Activated naive CD4-positive, alpha-beta T cell treated with anti-CD3 and anti-CD28 coated beads, Interleukin-2, amount 50 U/mL, for 24 hours (primary cell): Measurements from ENCODE around the gene SF3B2.
A peak's percentile ranks its signal among the peaks of the same experiment; 100 is the strongest.
"Not testable (repeated sequence)": the region's sequence is repeated elsewhere in the genome, so short reads cannot be mapped to it uniquely, and the experiment has no call there.

ENCODE experiments used
- H3K27ac Mint-ChIP-seq: one replicate; pipeline ENCODE4 v1.8.0; 2021; ENCODE audit warnings: mild to moderate bottlenecking, mixed read lengths
- H3K27me3 Mint-ChIP-seq: one replicate; pipeline ENCODE4 v1.8.0; 2021; ENCODE audit warnings: mixed read lengths
- H3K36me3 Mint-ChIP-seq: one replicate; pipeline ENCODE4 v1.8.0; 2021; ENCODE audit warnings: mixed read lengths
- H3K4me1 Mint-ChIP-seq: one replicate; pipeline ENCODE4 v1.8.0; 2021; ENCODE audit warnings: mixed read lengths
- H3K4me3 Mint-ChIP-seq: one replicate; pipeline ENCODE4 v1.8.0; 2021; ENCODE audit warnings: mild to moderate bottlenecking, mixed read lengths
- H3K9me3 Mint-ChIP-seq: one replicate; pipeline ENCODE4 v1.8.0; 2021; ENCODE audit warnings: mixed read lengths

The SF3B2 gene

GRCh38 chr11:66073669-66074068 is 21.5 kb downstream of the SF3B2 start:
- peak overlapping the region; percentile 96 for H3K27ac Mint-ChIP-seq
- no peaks in the 10 kb centered on the region for H3K27me3 Mint-ChIP-seq
- H3K9me3 Mint-ChIP-seq: no peaks in the 10 kb centered on the region
- H3K4me3 Mint-ChIP-seq: peak overlapping the region; percentile 51
- peaks cover 78% of the 10 kb centered on the region for H3K4me1 Mint-ChIP-seq
- H3K36me3 Mint-ChIP-seq: peaks cover 17% of the 10 kb centered on the region

- no peaks in the 10 kb centered on the region for H3K27me3 Mint-ChIP-seq
- no peak overlapping the region for H3K27ac Mint-ChIP-seq
- no peaks in the 10 kb centered on the region for H3K9me3 Mint-ChIP-seq
- H3K4me3 Mint-ChIP-seq: no peak overlapping the region
- peaks cover 14% of the 10 kb centered on the region for H3K36me3 Mint-ChIP-seq
- H3K4me1 Mint-ChIP-seq: peaks cover 85% of the 10 kb centered on the region
Observed at GRCh38 chr11:66075273-66075672, 23.1 kb downstream of the SF3B2 start.

DNA sequence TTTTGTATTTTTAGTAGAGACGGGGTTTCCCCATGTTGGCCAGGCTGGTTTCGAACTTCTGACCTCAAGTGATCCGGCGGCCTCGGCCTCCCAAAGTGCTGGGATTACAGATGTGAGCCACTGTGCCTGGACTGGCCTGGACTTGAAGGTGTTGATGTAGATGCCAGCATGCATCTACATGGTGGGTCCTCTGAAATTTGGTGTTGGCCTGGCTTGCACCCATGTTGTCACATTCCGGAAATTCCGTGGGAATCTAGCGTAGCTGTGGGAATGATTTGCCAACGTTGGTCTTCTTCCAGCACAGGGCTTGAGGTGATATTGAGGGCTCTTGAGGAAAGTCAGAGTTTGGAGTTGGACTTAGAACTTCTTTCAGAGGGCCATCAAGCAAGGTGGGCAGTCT is 24.4 kb downstream of the SF3B2 start:
- Mint-ChIP-seq H3K4me1 (peaks cover 91% of the 10 kb centered on the region), H3K27ac (peak overlapping the region; percentile 23), H3K4me3 (no peak overlapping the region), H3K9me3 (no peaks in the 10 kb centered on the region), H3K27me3 (no peaks in the 10 kb centered on the region), H3K36me3 (peaks cover 14% of the 10 kb centered on the region)

DNA sequence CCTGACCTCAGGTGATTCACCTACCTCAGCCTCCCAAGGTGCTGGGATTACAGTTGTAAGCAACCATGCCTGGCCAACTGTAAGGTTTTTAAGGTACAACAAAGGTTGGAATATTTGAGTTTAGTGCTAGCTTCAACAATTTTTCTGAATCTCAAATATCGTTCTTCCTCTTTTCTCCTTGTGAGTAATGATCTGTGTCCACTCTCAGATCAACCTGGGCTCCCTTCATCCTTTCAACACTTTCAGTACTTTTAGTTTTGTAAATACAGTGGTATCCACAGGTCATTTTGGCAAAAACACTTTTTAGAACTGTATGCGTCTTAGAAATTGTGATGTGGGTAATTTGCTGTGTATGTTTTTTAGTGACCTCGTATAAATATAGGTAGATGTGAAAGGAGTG is 25.8 kb downstream of the SF3B2 start:
- no peaks in the 10 kb centered on the region for H3K27me3 Mint-ChIP-seq
- H3K4me3 Mint-ChIP-seq: peak overlapping the region; percentile 79
- peaks cover 14% of the 10 kb centered on the region for H3K36me3 Mint-ChIP-seq
- no peaks in the 10 kb centered on the region for H3K9me3 Mint-ChIP-seq
- peak overlapping the region; percentile 98 for H3K27ac Mint-ChIP-seq
- H3K4me1 Mint-ChIP-seq: peaks cover 87% of the 10 kb centered on the region

DNA sequence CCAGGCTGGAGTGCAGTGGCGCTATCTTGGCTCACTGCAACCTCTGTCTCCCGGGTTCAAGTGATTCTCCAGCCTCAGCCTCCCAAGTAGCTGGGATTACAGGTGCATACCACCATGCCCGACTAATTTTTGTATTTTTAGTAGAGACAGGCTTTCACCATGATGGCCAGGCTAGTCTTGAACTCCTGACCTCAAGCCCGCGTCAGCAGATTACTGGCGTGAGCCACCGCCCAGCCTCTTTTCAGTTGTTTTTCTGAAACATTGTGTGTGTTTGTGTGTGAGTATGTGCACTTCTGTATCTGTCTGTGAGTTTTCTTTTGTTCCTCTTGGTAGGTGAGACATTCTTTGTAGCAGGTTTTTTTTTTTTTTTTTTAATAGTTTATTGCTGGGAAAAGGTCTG is 26.8 kb downstream of the SF3B2 start:
- H3K27ac Mint-ChIP-seq: peak overlapping the region; percentile 98

DNA sequence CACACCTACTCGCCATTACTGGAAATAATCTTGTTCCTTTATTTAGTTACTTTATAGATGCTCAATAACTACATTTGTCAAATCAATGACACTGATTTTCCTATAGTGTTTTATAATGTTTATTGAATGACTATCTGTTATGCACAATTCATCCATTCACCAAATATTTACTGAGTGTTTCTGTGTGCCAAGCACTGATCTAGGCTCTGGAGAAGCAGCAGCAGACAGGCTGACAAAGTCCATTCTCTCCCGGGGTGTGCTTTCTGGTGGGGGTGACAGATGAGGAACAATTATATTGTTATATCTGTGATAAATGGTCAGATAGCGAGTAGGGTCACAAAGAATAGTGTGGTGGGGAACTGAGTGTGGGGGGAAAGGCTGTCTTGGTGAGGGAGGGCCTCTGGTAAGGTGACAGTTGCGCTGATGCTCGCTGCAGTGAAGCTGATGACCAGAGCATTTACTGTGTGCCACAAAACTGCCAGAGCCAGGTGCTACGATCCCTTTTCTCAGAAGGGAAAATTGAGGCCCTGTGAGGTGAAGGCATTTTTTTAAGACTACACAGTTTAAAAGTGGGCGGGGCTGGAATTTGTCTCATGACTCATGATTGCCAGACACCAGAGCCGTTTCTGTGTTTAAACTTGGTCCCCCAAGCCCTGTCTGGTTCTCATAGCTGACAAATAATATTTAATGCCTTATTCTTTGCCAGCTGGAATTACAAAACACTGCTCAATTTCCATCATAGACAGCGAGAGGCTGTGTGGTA is 28.1 kb downstream of the SF3B2 start:
- peaks cover 8% of the 10 kb centered on the region for H3K36me3 Mint-ChIP-seq
- H3K9me3 Mint-ChIP-seq: no peaks in the 10 kb centered on the region
- peak overlapping the region; percentile 98 for H3K27ac Mint-ChIP-seq
- peaks cover 90% of the 10 kb centered on the region for H3K4me1 Mint-ChIP-seq
- peak overlapping the region; percentile 92 for H3K4me3 Mint-ChIP-seq
- H3K27me3 Mint-ChIP-seq: no peaks in the 10 kb centered on the region

More for the DNA sequence above, 26.8 kb downstream of the SF3B2 start:
- H3K4me1 Mint-ChIP-seq: peaks cover 88% of the 10 kb centered on the region
- peaks cover 11% of the 10 kb centered on the region for H3K36me3 Mint-ChIP-seq
- not testable (repeated sequence) for H3K9me3 Mint-ChIP-seq, H3K27me3 Mint-ChIP-seq
- H3K4me3 Mint-ChIP-seq: peak overlapping the region; percentile 79

DNA sequence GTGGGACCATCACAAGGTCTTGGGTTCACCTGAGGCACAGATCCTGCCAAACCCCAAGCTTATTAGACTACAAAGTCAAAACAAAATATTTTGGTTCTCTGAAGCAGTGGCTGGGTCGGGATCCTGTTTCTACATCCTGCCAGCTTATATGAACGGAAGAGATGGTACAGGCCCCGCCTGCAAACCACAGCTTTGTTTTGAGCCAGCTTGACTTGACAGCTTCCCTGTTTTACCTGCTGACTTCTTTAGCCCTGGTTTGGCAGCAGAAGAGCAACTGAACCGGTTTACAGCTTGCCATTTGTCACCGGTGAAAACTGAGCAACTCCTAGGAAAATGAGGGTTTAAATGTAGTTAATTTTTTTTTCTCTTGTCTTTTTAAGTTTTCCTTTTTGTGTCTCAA is 29.3 kb downstream of the SF3B2 start:
- Mint-ChIP-seq H3K4me3 (peak overlapping the region; percentile 92), H3K36me3 (peaks cover 8% of the 10 kb centered on the region)

GRCh38 chr11:66082946-66083698 is 31.0 kb downstream of the SF3B2 start:
- H3K27me3 Mint-ChIP-seq: no peaks in the 10 kb centered on the region
- peak overlapping the region; percentile 67 for H3K4me3 Mint-ChIP-seq
- H3K4me1 Mint-ChIP-seq: peaks cover 91% of the 10 kb centered on the region
- H3K36me3 Mint-ChIP-seq: peaks cover 3% of the 10 kb centered on the region
- H3K9me3 Mint-ChIP-seq: no peaks in the 10 kb centered on the region
- peak overlapping the region; percentile 98 for H3K27ac Mint-ChIP-seq

More for the DNA sequence above, 29.3 kb downstream of the SF3B2 start:
- no peaks in the 10 kb centered on the region for H3K27me3 Mint-ChIP-seq
- no peaks in the 10 kb centered on the region for H3K9me3 Mint-ChIP-seq
- H3K4me1 Mint-ChIP-seq: peaks cover 89% of the 10 kb centered on the region
- H3K27ac Mint-ChIP-seq: peak overlapping the region; percentile 98

DNA sequence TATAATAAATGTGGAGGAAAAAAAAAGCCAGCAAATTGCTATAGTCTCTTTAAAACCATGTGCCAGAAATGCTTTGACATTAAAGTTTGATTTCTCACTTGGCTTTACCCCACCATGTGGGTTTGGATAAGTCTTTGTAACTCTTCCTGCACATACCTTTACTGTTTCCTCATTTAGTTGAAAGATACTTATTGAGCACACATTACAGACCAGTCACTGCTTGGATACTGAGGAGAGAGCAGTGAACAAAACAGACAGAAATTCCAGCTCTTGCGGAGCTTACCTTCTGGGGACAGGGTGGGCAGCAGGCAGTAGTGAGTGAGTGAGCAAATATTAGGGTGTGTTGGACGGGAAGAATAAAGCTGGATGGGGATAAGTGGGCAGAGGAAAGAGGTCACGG is 31.6 kb downstream of the SF3B2 start:
- Mint-ChIP-seq H3K27me3 (no peaks in the 10 kb centered on the region), H3K4me1 (peaks cover 91% of the 10 kb centered on the region), H3K4me3 (peak overlapping the region; percentile 67), H3K27ac (peak overlapping the region; percentile 98), H3K9me3 (no peaks in the 10 kb centered on the region), H3K36me3 (no peaks in the 10 kb centered on the region)

- H3K36me3 Mint-ChIP-seq: peaks cover 3% of the 10 kb centered on the region
- H3K4me1 Mint-ChIP-seq: peaks cover 89% of the 10 kb centered on the region
- no peak overlapping the region for H3K4me3 Mint-ChIP-seq
Observed at GRCh38 chr11:66084821-66085475, 32.8 kb downstream of the SF3B2 start.

GRCh38 chr11:66087148-66087908 is 35.2 kb downstream of the SF3B2 start:
- Mint-ChIP-seq H3K36me3 (peaks cover 7% of the 10 kb centered on the region), H3K27ac (peak overlapping the region; percentile 82), H3K4me1 (peaks cover 78% of the 10 kb centered on the region), H3K4me3 (peak overlapping the region; percentile 13), H3K9me3 (no peaks in the 10 kb centered on the region), H3K27me3 (no peaks in the 10 kb centered on the region)

More at GRCh38 chr11:66084821-66085475, 32.8 kb downstream of the SF3B2 start:
- Mint-ChIP-seq H3K27me3 (no peaks in the 10 kb centered on the region), H3K9me3 (no peaks in the 10 kb centered on the region), H3K27ac (peak overlapping the region; percentile 98)

DNA sequence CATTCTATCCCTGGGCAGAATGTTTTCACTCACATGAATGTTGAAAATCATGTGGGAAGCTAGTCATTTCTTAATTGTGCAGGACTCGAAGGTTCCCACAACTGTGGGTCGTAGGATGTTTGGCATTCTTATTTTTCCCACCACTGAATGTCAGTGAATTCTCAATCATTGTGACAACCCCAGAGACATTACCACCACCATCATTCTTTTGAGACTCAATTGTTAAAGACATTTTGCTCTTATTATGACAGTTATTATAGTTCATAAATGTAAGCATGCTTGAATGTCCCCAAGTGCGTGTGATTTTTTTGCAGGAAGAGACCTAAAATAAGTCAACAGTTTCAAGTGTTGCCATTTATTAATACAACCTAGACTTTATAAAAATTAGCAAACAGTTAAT is 36.9 kb downstream of the SF3B2 start:
- H3K4me1 Mint-ChIP-seq: peaks cover 74% of the 10 kb centered on the region
- H3K36me3 Mint-ChIP-seq: peaks cover 8% of the 10 kb centered on the region
- H3K27ac Mint-ChIP-seq: peak overlapping the region; percentile 47
- H3K4me3 Mint-ChIP-seq: peak overlapping the region; percentile 23
- no peaks in the 10 kb centered on the region for H3K27me3 Mint-ChIP-seq
- no peaks in the 10 kb centered on the region for H3K9me3 Mint-ChIP-seq

- Mint-ChIP-seq H3K36me3 (peaks cover 8% of the 10 kb centered on the region), H3K27ac (peak overlapping the region; percentile 65), H3K4me1 (peaks cover 62% of the 10 kb centered on the region)
Observed at GRCh38 chr11:66090288-66090687, 38.1 kb downstream of the SF3B2 start.

GRCh38 chr11:66092125-66092524 is 40.0 kb downstream of the SF3B2 start:
- not testable (repeated sequence) for H3K36me3 Mint-ChIP-seq, H3K27ac Mint-ChIP-seq, H3K27me3 Mint-ChIP-seq, H3K4me3 Mint-ChIP-seq, H3K9me3 Mint-ChIP-seq
- peaks cover 58% of the 10 kb centered on the region for H3K4me1 Mint-ChIP-seq

More at GRCh38 chr11:66090288-66090687, 38.1 kb downstream of the SF3B2 start:
- Mint-ChIP-seq H3K4me3 (no peak overlapping the region), H3K9me3 (no peaks in the 10 kb centered on the region), H3K27me3 (no peaks in the 10 kb centered on the region)

DNA sequence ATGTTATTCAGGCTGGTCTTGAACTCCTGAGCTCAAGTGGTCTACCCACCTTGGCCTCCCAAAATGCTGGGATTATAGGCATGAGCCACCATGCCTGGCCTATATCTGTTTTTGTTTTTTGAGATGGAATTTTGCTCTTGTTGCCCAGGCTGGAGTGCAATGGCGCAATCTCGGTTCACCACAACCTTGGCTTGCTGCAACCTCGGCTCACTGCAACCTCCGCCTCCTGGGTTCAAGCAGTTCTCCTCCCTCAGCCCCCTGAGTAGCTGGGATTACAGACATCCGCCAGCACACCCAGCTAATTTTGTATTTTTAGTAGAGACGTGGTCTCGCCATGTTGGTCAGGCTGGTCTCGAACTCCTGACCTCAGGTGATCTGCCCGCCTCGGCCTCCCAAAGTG is 47.6 kb downstream of the SF3B2 start:
- Mint-ChIP-seq H3K27ac (peak overlapping the region; percentile 17), H3K4me1 (peaks cover 69% of the 10 kb centered on the region)
- H3K4me3 Mint-ChIP-seq, H3K27me3 Mint-ChIP-seq, H3K9me3 Mint-ChIP-seq, H3K36me3 Mint-ChIP-seq: not testable (repeated sequence)
